DND-41 (cell line): ENCODE data around the gene ZNF841.

Experiments
- ATAC-seq: fragments of 200-7000 bp; cut with Tn5 transposase; 3 replicates; pipeline ENCODE4 v1.9.1; 2021; ENCODE audit warnings: low read depth; ENCODE audit not compliant: insufficient read depth
- DNase-seq: peaks from one replicate; pipeline ENCODE4 v3.0.0-alpha.2; 2020
- H2AFZ ChIP-seq: 2 replicates; pipeline ENCODE4 v1.6.0; 2012; ENCODE audit warnings: low read depth, low read length
- H3K27ac ChIP-seq: 2 replicates; pipeline ENCODE4 v1.5.1; 2012; ENCODE audit warnings: low read length, inconsistent platforms
- H3K27me3 ChIP-seq: fragments of 200-600 bp; sonication (generic); 2 replicates; pipeline ENCODE4 v1.6.0; 2012; ENCODE audit warnings: low read length, mild to moderate bottlenecking, inconsistent platforms; ENCODE audit not compliant: insufficient read depth, poor library complexity
- H3K36me3 ChIP-seq: 2 replicates; pipeline ENCODE4 v1.5.1; 2012; ENCODE audit warnings: low read length, inconsistent platforms; ENCODE audit not compliant: insufficient read depth
- H3K4me1 ChIP-seq: 2 replicates; pipeline ENCODE4 v1.5.1; 2012; ENCODE audit warnings: mild to moderate bottlenecking, low read length; ENCODE audit not compliant: insufficient read depth
- H3K4me2 ChIP-seq: 2 replicates; pipeline ENCODE4 v1.6.0; 2012; ENCODE audit warnings: mild to moderate bottlenecking, moderate library complexity, low read length, inconsistent platforms; ENCODE audit not compliant: insufficient read depth
- H3K4me3 ChIP-seq, 2 experiments: fragments of 200-600 bp in 1 of 2; shearing (Covaris generic) in 1 of 2; 2 replicates each; pipeline ENCODE4 v1.5.1; 2012 to 2016; ENCODE audit warnings: inconsistent platforms in 2 of 2, low read length in 2 of 2, mild to moderate bottlenecking in 2 of 2, low read depth in 1 of 2, moderate library complexity in 1 of 2
- H3K79me2 ChIP-seq: 2 replicates; pipeline ENCODE4 v1.6.0; 2012; ENCODE audit warnings: low read length, inconsistent platforms; ENCODE audit not compliant: insufficient read depth
- H3K9ac ChIP-seq: 2 replicates; pipeline ENCODE4 v1.6.0; 2012; ENCODE audit warnings: low read depth, mild to moderate bottlenecking, inconsistent platforms, low read length, moderate library complexity
- H3K9me3 ChIP-seq: 2 replicates; pipeline ENCODE4 v1.5.1; 2012; ENCODE audit warnings: low read length, moderate library complexity, mild to moderate bottlenecking, inconsistent platforms; ENCODE audit not compliant: insufficient read depth, severe bottlenecking
- H4K20me1 ChIP-seq: 2 replicates; pipeline ENCODE4 v1.6.0; 2012; ENCODE audit warnings: low read length; ENCODE audit not compliant: insufficient read depth
- EZH2 ChIP-seq: IDR thresholded peaks from 3 replicates; pipeline ENCODE4 v1.6.1; 2012; ENCODE audit warnings: borderline replicate concordance, low read depth, mild to moderate bottlenecking, moderate library complexity, low read length, inconsistent platforms; ENCODE audit not compliant: severe bottlenecking
- TF ChIP-seq, protein P1 (sequence below): IDR thresholded peaks from 2 replicates; pipeline ENCODE4 v1.5.1; 2012; ENCODE audit warnings: borderline replicate concordance, low read length, moderate library complexity, mild to moderate bottlenecking; ENCODE audit not compliant: poor library complexity, severe bottlenecking; ENCODE audit errors: extremely low read depth

ZNF841 gene

GRCh38 chr19:52039169-52039568, 56.4 kb downstream of the ZNF841 start:
- DNase-seq (no peak), ATAC-seq (no peak)
- no peaks in the 10 kb centered on the region for H3K27me3 ChIP-seq
- no peaks in the 10 kb centered on the region for H4K20me1 ChIP-seq
- H3K27ac ChIP-seq: no peak overlapping the region
- no peak overlapping the region for H3K4me2 ChIP-seq
- H2AFZ ChIP-seq: no peak overlapping the region
- peaks cover 88% of the 10 kb centered on the region for H3K36me3 ChIP-seq
- peaks cover 51% of the 10 kb centered on the region for H3K9me3 ChIP-seq
- H3K4me1 ChIP-seq: no peaks in the 10 kb centered on the region
- H3K79me2 ChIP-seq: no peaks in the 10 kb centered on the region
- no peak overlapping the region for H3K4me3 ChIP-seq
- TF ChIP-seq, protein P1, sequence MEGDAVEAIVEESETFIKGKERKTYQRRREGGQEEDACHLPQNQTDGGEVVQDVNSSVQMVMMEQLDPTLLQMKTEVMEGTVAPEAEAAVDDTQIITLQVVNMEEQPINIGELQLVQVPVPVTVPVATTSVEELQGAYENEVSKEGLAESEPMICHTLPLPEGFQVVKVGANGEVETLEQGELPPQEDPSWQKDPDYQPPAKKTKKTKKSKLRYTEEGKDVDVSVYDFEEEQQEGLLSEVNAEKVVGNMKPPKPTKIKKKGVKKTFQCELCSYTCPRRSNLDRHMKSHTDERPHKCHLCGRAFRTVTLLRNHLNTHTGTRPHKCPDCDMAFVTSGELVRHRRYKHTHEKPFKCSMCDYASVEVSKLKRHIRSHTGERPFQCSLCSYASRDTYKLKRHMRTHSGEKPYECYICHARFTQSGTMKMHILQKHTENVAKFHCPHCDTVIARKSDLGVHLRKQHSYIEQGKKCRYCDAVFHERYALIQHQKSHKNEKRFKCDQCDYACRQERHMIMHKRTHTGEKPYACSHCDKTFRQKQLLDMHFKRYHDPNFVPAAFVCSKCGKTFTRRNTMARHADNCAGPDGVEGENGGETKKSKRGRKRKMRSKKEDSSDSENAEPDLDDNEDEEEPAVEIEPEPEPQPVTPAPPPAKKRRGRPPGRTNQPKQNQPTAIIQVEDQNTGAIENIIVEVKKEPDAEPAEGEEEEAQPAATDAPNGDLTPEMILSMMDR: no peak
- TF ChIP-seq EZH2: no peak
- no peak overlapping the region for H3K9ac ChIP-seq

- Histone ChIP-seq H3K9ac (no peak overlapping the region), H3K27me3 (no peaks in the 10 kb centered on the region), H4K20me1 (no peaks in the 10 kb centered on the region), H2AFZ (no peak overlapping the region), H3K79me2 (peaks cover 10% of the 10 kb centered on the region), H3K36me3 (peaks cover 85% of the 10 kb centered on the region), H3K4me1 (peaks cover 10% of the 10 kb centered on the region), H3K27ac (no peak overlapping the region), H3K4me2 (no peak overlapping the region), H3K4me3 (no peak overlapping the region), H3K9me3 (peaks cover 77% of the 10 kb centered on the region)
- TF ChIP-seq, protein P1: no peak
- TF ChIP-seq EZH2: no peak
- DNase-seq: no peak
- ATAC-seq: no peak
These were observed 61.4 kb downstream of the ZNF841 start for GRCh38 chr19:52034051-52034728.

GRCh38 chr19:52028780-52029123, 66.8 kb downstream of the ZNF841 start:
- peak overlapping the region; percentile 96 for H2AFZ ChIP-seq
- H3K27ac ChIP-seq: peak overlapping the region; percentile 89
- peaks cover 66% of the 10 kb centered on the region for H3K36me3 ChIP-seq
- H3K27me3 ChIP-seq: no peaks in the 10 kb centered on the region
- DNase-seq (no peak), ATAC-seq (peak; percentile 53)
- no peaks in the 10 kb centered on the region for H4K20me1 ChIP-seq
- TF ChIP-seq, protein P1: no peak
- no peak for TF ChIP-seq EZH2
- peak overlapping the region; percentile 84 for H3K9ac ChIP-seq
- H3K9me3 ChIP-seq: peaks cover 52% of the 10 kb centered on the region
- peaks cover 28% of the 10 kb centered on the region for H3K4me1 ChIP-seq
- peak overlapping the region; percentile 66 for H3K4me2 ChIP-seq
- H3K4me3 ChIP-seq: peak overlapping the region; percentile 68 to 87
- H3K79me2 ChIP-seq: peaks cover 55% of the 10 kb centered on the region
